Suppressor macrophage (primary cell): Measurements from ENCODE around the gene LDLRAD4.

ENCODE experiments used
- DNase-seq, 4 experiments: peaks; one replicate each; pipeline ENCODE4 v3.0.0-alpha.2; 2020 to 2022

Gene LDLRAD4

GRCh38 chr18:13580351-13580750, 361.8 kb downstream of the LDLRAD4 start:
- DNase-seq = no peak

DNA sequence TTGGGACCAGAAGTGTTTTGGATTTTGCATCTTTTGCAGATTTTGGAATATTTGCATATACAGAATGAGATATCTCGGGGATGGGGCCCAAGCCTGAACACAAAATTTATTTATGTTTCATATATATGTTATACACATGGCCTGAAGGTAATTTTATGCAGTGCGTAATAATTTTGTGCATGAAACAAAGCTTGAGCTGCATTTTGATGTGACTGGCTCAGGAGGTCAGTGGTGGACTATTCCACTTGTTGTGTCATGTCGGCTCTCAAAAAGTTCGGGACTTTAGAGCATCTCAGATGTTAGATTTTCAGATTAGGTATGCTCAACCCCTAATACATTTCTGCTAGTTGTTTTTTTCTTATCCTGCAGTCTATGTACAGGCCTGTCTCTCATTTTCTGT, 362.4 kb downstream of the LDLRAD4 start:
- DNase-seq = no peak

DNA sequence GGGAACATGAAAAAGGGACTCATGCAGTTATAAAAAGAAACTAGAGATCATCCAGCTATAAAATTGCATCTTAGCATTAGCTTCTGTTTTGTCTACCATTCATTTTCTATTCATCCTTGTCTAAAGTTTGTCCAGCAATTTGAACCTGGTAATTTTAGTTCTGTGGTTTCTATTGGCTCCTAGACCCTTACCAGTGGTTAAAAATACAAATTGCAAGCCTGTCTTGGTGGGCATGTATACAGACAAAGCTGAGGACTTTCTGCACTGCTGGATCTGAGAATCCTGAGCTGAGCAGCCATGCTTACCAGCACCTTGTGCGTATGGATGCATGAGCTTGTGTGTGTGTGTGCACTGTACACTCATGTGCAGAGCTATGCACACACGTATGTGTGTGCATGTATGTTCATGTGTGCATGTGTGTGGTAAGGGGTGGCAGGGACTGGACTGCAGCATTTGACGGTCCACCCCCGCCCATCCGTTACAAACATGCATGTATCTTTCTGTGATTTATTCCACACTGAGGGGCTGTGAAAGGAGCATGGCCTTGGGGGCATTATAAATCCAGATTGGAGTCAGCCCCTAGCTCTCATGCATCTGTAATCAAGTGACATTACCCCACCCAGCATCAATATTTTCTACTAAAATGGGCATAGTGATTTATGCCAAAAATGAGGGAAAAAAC, 363.1 kb downstream of the LDLRAD4 start:
- DNase-seq = no peak

GRCh38 chr18:13582178-13582670, 363.7 kb downstream of the LDLRAD4 start:
- DNase-seq = no peak

DNA sequence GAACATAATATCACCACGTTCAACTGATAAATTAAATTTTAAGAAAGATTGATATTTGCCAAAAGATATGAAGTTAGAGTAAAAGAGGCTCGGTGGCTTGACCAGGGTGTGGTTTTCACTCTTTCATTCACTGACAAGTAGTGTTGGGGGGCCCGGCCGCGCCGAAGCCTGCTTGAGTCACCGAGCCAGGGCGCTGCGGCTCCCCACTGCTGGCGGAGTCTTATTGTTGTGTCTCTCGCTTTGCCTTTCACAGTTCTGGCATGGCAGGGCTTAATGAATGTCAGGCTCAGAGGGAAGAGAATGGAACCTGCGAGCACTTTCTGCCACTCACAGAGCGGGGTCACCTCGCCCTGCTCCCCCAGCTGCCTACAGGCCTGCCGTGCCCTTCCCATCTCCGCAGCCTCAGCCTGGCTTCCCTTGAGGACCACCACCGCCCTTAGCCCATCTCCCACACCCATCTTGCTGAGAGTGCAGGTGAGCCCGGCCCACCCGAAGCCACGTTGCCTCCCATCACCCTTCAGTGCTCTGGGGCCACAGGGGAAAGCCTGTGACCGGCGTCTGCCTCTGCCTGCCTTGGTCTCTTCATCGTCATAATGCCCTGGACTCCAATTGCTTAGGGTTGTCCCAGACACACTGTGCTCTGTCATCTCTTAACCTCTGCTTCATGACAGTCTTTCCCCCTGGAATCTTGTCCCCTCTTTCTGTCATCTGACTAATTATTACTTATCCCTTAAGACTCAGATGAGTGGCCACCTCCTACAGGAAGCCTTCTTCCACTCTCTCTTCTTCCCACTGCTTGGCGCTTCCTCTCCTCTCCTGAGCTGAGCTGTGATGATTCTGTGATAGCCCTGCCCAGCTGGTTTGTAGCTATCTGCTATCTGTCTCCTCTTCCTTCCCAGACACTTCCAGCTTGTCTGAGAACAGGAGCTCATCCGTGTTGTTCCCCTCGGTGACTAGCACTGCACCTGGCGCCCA, 365.3 kb downstream of the LDLRAD4 start:
- peak in 3 of 4 experiments; percentile 49 to 63 (median 59) for DNase-seq

DNA sequence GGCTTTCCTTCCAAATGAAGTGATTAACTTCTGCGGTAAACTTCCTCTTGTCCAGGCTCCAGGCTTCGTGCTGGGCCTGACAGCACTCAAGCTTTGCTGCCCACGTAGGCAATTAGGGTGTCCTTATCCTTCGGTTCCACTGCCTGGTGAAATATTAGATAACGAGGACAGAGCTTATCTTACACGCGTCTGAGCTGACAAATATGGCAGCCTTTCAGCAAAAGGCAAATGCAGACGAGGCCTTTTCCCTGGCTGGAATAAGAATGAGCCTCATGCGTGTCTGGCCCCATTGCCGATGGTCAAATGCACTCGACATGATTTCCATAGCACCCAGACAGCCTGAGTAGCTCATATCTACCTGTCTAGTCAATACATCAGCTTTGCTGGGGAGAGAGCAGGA, 366.3 kb downstream of the LDLRAD4 start:
- peak in 3 of 4 experiments; percentile 60 to 69 (median 64) for DNase-seq

- DNase-seq = peak in 2 of 4 experiments; percentile 79 to 80
These were observed 367.0 kb downstream of the LDLRAD4 start for GRCh38 chr18:13585379-13586153.

GRCh38 chr18:13587001-13587400, 368.4 kb downstream of the LDLRAD4 start:
- DNase-seq = no peak

DNA sequence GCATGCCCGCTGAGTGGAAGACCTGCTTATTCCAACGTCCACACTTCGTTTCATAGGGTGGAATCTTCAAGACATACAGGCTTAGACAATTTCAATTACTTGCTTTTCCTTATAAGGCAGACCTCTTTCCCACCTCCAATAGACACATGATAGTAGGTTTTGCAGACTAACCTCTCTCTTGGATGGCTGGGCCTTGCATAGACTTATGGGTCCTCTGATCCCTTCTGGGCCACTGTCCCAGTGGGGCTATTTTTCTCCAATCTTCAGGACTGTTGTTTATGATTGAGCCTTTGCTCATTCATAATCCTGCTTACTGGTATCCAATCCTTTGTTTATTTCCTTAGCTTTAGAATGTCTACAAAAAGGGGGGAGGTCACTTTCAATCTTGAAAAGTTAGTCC, 368.9 kb downstream of the LDLRAD4 start:
- no peak for DNase-seq

DNA sequence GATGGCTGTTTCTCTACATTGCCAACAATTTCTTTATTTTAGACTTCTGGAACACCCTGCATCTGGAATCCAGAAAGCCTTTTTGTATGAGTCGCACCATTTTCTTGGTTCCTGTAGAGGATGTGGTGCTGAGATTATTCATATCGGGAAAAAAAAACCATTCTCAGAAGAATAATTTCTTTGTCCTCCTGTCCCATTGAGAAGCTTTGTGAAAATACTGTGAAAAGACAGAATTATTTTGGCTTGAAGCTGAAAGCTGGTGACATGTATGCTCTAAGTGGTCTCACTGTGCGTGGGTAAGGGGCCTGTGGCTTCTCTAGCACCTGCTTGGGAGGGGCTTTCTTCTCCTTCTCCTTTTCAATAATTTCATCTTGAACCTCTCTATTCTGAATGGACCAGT, 369.4 kb downstream of the LDLRAD4 start:
- no peak for DNase-seq

- no peak for DNase-seq
These were observed 370.8 kb downstream of the LDLRAD4 start for GRCh38 chr18:13589316-13589715.

DNA sequence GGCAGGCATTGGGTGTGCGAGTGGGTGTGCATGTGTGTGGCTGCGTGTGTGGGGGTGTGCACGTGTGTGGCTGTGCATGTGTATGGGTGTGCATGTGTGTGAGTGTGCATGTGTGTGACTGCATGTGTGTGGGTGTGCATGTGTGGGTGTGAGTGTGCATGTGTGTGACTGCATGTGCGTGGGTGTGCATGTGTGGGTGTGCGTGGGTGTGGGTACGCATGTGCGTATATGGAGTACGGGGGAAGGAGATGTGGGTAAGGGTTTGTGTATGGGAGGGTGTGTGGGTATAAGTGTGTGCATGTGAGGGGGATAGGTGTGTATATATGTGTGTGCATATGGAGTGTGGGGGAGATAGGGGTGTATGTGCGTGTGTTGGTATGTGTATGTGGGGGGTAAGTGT, 371.4 kb downstream of the LDLRAD4 start:
- no peak for DNase-seq

DNA sequence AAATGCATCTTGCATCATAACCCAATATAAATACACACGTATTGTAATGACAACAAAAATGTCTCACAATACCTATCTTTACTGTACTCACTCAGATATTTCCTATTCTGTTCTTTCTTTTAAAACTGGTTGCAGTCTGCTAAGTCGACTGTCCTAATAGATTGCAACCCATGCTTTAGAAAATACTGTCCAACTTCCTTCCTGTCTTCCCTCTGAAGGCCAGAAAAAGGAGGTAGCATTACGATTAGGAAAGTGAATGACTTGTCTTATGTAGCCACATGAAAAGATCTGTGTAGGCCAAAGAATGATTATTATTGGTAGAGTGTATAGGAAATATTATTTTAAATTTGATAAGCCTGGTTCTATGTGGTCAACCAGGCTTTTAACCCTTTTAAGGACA, 373.7 kb downstream of the LDLRAD4 start:
- peak in 3 of 4 experiments; percentile 37 to 67 (median 63) for DNase-seq

DNA sequence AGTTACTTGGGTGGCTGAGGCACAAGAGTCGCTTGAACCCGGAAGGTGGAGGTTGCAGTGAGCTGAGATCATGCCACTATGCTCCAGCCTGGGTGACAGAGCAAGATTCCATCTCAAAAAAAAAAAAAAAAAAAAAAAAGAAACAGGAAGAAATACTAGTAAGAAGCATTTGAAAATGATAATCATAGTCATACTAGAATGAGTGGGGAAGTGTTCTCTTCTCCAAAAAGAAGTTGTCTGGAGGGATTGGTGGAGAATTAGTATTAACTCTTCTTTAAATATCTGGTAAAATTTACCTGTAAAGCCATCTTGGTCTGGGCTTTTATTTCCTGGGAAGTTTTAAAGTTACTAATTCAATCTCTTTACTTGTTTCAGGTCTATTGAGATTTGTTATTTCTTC, 376.0 kb downstream of the LDLRAD4 start:
- peak in 2 of 4 experiments; percentile 43 to 50 for DNase-seq

GRCh38 chr18:13597068-13597467, 378.5 kb downstream of the LDLRAD4 start:
- peak in 1 of 4 experiments; percentile 31 for DNase-seq

DNA sequence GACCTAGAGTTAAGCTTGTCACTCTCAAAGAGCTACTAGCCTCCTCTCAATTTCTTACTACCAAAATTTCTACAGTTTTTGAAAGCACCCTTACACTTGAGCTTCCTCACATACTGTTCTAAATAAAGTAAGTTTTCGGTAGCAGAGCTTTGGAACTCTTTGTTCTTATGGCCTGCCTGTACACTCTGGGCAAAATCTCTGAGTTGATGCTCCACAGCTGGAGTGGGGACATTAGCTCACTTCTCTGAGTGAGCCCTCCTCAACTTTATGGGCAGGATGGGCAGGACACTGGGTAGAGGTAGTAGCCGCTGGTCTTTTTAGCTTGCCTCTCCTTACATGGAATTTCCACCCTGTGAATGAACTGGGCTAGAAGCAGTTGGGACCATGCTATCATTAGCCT, 380.0 kb downstream of the LDLRAD4 start:
- DNase-seq = no peak

DNA sequence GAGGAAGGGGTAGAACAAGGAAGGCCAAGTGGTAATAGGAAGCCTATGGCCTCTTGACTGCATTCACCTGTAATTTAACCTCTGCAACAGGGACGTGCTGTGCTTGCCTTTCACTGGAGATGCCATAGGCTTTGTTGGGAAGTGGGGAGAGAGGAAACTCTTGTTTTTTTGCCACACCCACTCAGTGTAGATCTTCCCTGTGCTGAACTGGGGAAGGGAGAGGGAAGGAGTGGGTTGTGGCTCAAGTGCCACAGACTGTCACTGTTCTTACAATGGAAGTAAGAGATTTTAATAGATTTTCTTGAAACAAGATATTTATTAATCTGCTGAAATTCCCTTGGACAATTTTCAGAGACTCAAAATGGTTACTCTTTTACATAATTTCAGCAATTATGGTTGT, 380.5 kb downstream of the LDLRAD4 start:
- peak in 3 of 4 experiments; percentile 46 to 57 (median 47) for DNase-seq

DNA sequence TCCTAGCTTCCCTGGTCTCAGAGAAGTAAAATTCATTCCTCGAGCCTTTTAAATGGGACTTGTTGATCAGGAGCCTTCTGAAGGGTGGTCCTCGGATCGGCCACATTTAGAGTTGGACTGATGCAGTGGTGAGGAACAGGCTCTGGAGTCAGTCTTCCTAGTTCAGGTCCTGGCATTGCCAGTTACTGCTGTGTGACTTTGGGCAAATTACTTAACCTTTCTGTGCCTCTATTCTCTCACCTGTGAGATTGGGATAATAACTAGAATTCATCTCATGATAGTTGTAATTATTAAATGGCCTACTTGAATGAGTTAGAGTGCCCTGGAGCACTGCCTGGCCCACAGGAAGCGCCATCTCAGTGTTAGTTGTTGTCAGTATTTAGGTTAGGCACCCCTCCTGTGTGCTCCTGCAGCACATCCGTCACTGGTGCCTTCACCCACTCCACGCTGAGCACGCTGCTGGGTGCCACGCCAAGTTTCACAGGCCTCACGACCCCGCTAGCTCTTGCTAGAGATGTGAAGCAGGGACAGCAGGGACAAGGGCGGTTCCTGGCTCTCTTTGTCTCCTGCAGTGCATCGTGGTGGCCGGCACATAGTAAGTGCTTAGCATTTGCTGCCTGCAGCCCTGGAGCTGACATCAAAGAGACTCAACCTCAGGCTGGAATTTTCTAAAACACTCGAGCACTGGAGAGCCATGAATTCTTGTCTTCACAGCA, 384.9 kb downstream of the LDLRAD4 start:
- DNase-seq = no peak

- DNase-seq = no peak
These were observed 386.2 kb downstream of the LDLRAD4 start for GRCh38 chr18:13604786-13605185.

GRCh38 chr18:13605477-13605876, 386.9 kb downstream of the LDLRAD4 start:
- DNase-seq = no peak

- DNase-seq = no peak
These were observed 387.3 kb downstream of the LDLRAD4 start for GRCh38 chr18:13605901-13606300.
